Stomach smooth muscle (tissue), 2 donors: Measurements from ENCODE around the gene ZNF14.

Source experiments
- H3K27ac ChIP-seq: one replicate; pipeline ENCODE4 v1.7.0; 2013; ENCODE audit warnings: mild to moderate bottlenecking, low read length, inconsistent platforms
- H3K27me3 ChIP-seq, 2 donors: one replicate each; pipeline ENCODE4 v1.7.0; 2013; ENCODE audit warnings: low read length in 2 of 2; ENCODE audit not compliant: insufficient read depth in 2 of 2, control insufficient read depth in 1 of 2
- H3K36me3 ChIP-seq, 2 donors: one replicate each; pipeline ENCODE4 v1.7.0; 2013; ENCODE audit warnings: low read length in 2 of 2; ENCODE audit not compliant: control insufficient read depth in 2 of 2, insufficient read depth in 2 of 2
- H3K4me1 ChIP-seq: one replicate; pipeline ENCODE4 v1.7.0; 2013; ENCODE audit warnings: low read length; ENCODE audit not compliant: control insufficient read depth, insufficient read depth
- H3K4me3 ChIP-seq, 2 donors: one replicate each; pipeline ENCODE4 v1.7.0; 2013; ENCODE audit warnings: low read length in 2 of 2
- H3K9ac ChIP-seq, 2 donors: one replicate each; pipeline ENCODE4 v1.7.0; 2013; ENCODE audit warnings: low read length in 2 of 2, mild to moderate bottlenecking in 1 of 2
- H3K9me3 ChIP-seq, 2 donors: one replicate each; pipeline ENCODE4 v1.7.0; 2013; ENCODE audit warnings: low read length in 2 of 2; ENCODE audit not compliant: control insufficient read depth in 2 of 2
- donor health status: healthy.
- donor health status: Pancreatic carcinoma.

ZNF14 gene

GRCh38 chr19:19662344-19662743 lies 70.6 kb downstream of the ZNF14 start:
- Histone ChIP-seq H3K4me3 (peak overlapping the region; percentile 96 to 98), H3K36me3 (peaks cover 11 to 18% of the 10 kb centered on the region in 2 donors), H3K27ac (no peak overlapping the region), H3K4me1 (peaks cover 17% of the 10 kb centered on the region), H3K9ac (peak overlapping the region in 1 of 2 donors; percentile 88), H3K27me3 (no peaks in the 10 kb centered on the region), H3K9me3 (no peaks in the 10 kb centered on the region)

GRCh38 chr19:19661675-19662251 lies 71.1 kb downstream of the ZNF14 start:
- H3K9ac ChIP-seq, result peak overlapping the region in 1 of 2 donors; percentile 88

GRCh38 chr19:19661141-19661674 lies 71.7 kb downstream of the ZNF14 start:
- Histone ChIP-seq H3K4me1 (peaks cover 17% of the 10 kb centered on the region), H3K27me3 (no peaks in the 10 kb centered on the region), H3K27ac (no peak overlapping the region), H3K4me3 (no peak overlapping the region), H3K9ac (no peak overlapping the region), H3K9me3 (no peaks in the 10 kb centered on the region), H3K36me3 (peaks cover 19 to 30% of the 10 kb centered on the region in 2 donors)

More at GRCh38 chr19:19661675-19662251, 71.1 kb downstream of the ZNF14 start:
- peaks cover 17% of the 10 kb centered on the region for H3K4me1 ChIP-seq
- H3K9me3 ChIP-seq, result no peaks in the 10 kb centered on the region
- H3K36me3 ChIP-seq, result peaks cover 14 to 24% of the 10 kb centered on the region in 2 donors
- no peaks in the 10 kb centered on the region for H3K27me3 ChIP-seq
- H3K4me3 ChIP-seq, result no peak overlapping the region
- H3K27ac ChIP-seq, result no peak overlapping the region
